HL-60 (cell line): ENCODE data around the gene FES.

Experiments used
- POLR2AphosphoS5 ChIP-seq: IDR thresholded peaks from 2 replicates; pipeline ENCODE4 v1.6.1; 2012; ENCODE audit warnings: low read depth
- SPI1 ChIP-seq: IDR thresholded peaks from 2 replicates; pipeline ENCODE4 v1.6.1; 2012; ENCODE audit warnings: low read depth, mild to moderate bottlenecking, borderline replicate concordance
- TF ChIP-seq, protein P1 (sequence below): IDR thresholded peaks from one replicate; pipeline ENCODE4 v1.5.1; 2011; ENCODE audit warnings: low read length, control low read depth, inconsistent platforms; ENCODE audit not compliant: insufficient read depth
- TF ChIP-seq, protein P2 (sequence below): IDR thresholded peaks from 2 replicates; pipeline ENCODE4 v1.6.1; 2012; ENCODE audit warnings: low read depth; ENCODE audit not compliant: insufficient replicate concordance

DNA sequence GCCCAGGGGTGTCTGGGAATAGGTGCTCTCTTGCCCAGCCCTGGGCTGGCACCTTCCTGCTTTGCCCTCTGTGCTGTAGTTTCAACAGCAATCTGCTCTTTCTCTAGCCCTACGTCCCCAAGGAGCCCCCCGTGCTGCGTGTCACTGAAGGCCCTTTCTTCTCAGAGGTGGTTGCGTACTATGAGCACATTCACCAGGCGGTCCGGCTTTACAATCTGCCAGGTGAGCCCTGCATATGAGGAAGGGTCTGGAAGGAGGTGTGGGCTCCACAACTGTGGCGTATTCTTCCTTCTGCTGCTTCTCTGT lies 28.4 kb downstream of the FES start:
- TF ChIP-seq, protein P1, sequence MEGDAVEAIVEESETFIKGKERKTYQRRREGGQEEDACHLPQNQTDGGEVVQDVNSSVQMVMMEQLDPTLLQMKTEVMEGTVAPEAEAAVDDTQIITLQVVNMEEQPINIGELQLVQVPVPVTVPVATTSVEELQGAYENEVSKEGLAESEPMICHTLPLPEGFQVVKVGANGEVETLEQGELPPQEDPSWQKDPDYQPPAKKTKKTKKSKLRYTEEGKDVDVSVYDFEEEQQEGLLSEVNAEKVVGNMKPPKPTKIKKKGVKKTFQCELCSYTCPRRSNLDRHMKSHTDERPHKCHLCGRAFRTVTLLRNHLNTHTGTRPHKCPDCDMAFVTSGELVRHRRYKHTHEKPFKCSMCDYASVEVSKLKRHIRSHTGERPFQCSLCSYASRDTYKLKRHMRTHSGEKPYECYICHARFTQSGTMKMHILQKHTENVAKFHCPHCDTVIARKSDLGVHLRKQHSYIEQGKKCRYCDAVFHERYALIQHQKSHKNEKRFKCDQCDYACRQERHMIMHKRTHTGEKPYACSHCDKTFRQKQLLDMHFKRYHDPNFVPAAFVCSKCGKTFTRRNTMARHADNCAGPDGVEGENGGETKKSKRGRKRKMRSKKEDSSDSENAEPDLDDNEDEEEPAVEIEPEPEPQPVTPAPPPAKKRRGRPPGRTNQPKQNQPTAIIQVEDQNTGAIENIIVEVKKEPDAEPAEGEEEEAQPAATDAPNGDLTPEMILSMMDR = no peak
- TF ChIP-seq, protein P2, sequence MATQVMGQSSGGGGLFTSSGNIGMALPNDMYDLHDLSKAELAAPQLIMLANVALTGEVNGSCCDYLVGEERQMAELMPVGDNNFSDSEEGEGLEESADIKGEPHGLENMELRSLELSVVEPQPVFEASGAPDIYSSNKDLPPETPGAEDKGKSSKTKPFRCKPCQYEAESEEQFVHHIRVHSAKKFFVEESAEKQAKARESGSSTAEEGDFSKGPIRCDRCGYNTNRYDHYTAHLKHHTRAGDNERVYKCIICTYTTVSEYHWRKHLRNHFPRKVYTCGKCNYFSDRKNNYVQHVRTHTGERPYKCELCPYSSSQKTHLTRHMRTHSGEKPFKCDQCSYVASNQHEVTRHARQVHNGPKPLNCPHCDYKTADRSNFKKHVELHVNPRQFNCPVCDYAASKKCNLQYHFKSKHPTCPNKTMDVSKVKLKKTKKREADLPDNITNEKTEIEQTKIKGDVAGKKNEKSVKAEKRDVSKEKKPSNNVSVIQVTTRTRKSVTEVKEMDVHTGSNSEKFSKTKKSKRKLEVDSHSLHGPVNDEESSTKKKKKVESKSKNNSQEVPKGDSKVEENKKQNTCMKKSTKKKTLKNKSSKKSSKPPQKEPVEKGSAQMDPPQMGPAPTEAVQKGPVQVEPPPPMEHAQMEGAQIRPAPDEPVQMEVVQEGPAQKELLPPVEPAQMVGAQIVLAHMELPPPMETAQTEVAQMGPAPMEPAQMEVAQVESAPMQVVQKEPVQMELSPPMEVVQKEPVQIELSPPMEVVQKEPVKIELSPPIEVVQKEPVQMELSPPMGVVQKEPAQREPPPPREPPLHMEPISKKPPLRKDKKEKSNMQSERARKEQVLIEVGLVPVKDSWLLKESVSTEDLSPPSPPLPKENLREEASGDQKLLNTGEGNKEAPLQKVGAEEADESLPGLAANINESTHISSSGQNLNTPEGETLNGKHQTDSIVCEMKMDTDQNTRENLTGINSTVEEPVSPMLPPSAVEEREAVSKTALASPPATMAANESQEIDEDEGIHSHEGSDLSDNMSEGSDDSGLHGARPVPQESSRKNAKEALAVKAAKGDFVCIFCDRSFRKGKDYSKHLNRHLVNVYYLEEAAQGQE = no peak
- TF ChIP-seq POLR2AphosphoS5 (no peak), SPI1 (no peak)
